HL-60 (cell line): ENCODE results near the gene VWA3B.
"Not testable (repeated sequence)": the region's sequence is repeated elsewhere in the genome, so short reads cannot be mapped to it uniquely, and the experiment has no call there.

ENCODE experiments used
- DNase-seq, 2 experiments: peaks; one replicate each; pipeline ENCODE4 v3.0.0-alpha.2; 2010 to 2020; ENCODE audit warnings: low read depth in 1 of 2, low spot score in 1 of 2
- H3K27ac ChIP-seq: fragments of 250-450 bp; sonication (Bioruptor Pico); replicated peaks from 2 replicates; pipeline ENCODE4 v1.5.1; 2020; ENCODE audit warnings: mild to moderate bottlenecking, moderate library complexity
- H3K27me3 ChIP-seq: fragments of 250-450 bp; sonication (Bioruptor Pico); 2 replicates; pipeline ENCODE4 v1.5.1; 2021; ENCODE audit warnings: mild to moderate bottlenecking, moderate library complexity; ENCODE audit not compliant: insufficient read depth, poor library complexity, severe bottlenecking
- H3K4me3 ChIP-seq: replicated peaks from 2 replicates; pipeline ENCODE4 v1.5.1; 2011; ENCODE audit warnings: mild to moderate bottlenecking, control low read depth, low read length; ENCODE audit not compliant: insufficient read depth
- CTCF ChIP-seq: IDR thresholded peaks from one replicate; pipeline ENCODE4 v1.5.1; 2011; ENCODE audit warnings: low read length, control low read depth, inconsistent platforms; ENCODE audit not compliant: insufficient read depth
- GABPA ChIP-seq: IDR thresholded peaks from 2 replicates; pipeline ENCODE4 v1.6.1; 2012; ENCODE audit warnings: low read depth
- POLR2AphosphoS5 ChIP-seq: IDR thresholded peaks from 2 replicates; pipeline ENCODE4 v1.6.1; 2012; ENCODE audit warnings: low read depth
- REST ChIP-seq: IDR thresholded peaks from 2 replicates; pipeline ENCODE4 v1.6.1; 2012; ENCODE audit warnings: low read depth; ENCODE audit not compliant: insufficient replicate concordance
- SPI1 ChIP-seq: IDR thresholded peaks from 2 replicates; pipeline ENCODE4 v1.6.1; 2012; ENCODE audit warnings: low read depth, mild to moderate bottlenecking, borderline replicate concordance

Gene VWA3B

GRCh38 chr2:98093146-98093545 is 6.2 kb downstream of the VWA3B start:
- no peak for DNase-seq
- Histone ChIP-seq H3K27ac (no peak overlapping the region), H3K4me3 (no peak overlapping the region), H3K27me3 (no peaks in the 10 kb centered on the region)
- TF ChIP-seq GABPA (no peak), REST (no peak), SPI1 (no peak), CTCF (no peak), POLR2AphosphoS5 (no peak)

- no peak overlapping the region for H3K4me3 ChIP-seq
- DNase-seq: no peak
- no peak for TF ChIP-seq CTCF
- no peak for TF ChIP-seq GABPA
- no peak for TF ChIP-seq SPI1
- no peak for TF ChIP-seq POLR2AphosphoS5
- no peak for TF ChIP-seq REST
- no peak overlapping the region for H3K27ac ChIP-seq
- no peaks in the 10 kb centered on the region for H3K27me3 ChIP-seq
Measured at GRCh38 chr2:98093611-98094010, 6.6 kb downstream of the VWA3B start.

- no peak for TF ChIP-seq REST
- TF ChIP-seq SPI1: no peak
- no peak for TF ChIP-seq POLR2AphosphoS5
- no peak for TF ChIP-seq GABPA
- TF ChIP-seq CTCF: no peak
- no peak for DNase-seq
- no peak overlapping the region for H3K27ac ChIP-seq
- H3K27me3 ChIP-seq: no peaks in the 10 kb centered on the region
- H3K4me3 ChIP-seq: no peak overlapping the region
Measured at GRCh38 chr2:98099939-98100743, 13.2 kb downstream of the VWA3B start.

- not testable (repeated sequence) for H3K4me3 ChIP-seq, H3K27me3 ChIP-seq, H3K27ac ChIP-seq, DNase-seq
Measured at GRCh38 chr2:98102315-98102714, 15.3 kb downstream of the VWA3B start.
